ENCODE data around the gene CCIN. TPM values are rescaled to one million over a fixed set of nuclear protein-coding genes. Genes with fewer than 3 reads are reported as not detected.
A peak's percentile ranks its signal among the peaks of the same experiment; 100 is the strongest.
"Not testable (repeated sequence)": the region's sequence is repeated elsewhere in the genome, so short reads cannot be mapped to it uniquely, and the experiment has no call there.

CCIN gene
- total RNA-seq, 2 experiments from 2014 or later = 0.14 to 0.26 TPM

DNA sequence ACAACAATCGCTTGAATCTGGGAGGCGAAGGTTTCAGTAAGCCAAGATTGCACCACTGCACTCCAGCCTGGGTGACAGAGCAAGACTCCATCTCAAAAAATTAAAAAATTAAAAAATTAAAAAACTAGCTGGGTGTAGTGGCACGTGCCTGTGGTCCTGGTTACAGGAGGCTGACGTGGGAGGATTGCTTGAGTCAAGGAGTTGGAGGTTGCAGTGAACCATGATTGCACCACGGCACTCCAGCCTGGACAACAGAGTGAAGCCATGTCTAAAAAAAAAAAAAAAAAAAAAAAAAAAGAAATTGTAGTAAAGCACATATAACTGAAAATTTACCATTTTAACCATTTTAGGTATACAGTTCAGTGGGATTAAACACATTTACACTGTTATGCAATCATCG is 13.1 kb upstream of the CCIN start:
- DNase-seq (no peak), ATAC-seq (ENCODE audit: low read depth) (no peak)
- H3K27me3 Mint-ChIP-seq = no peaks in the 10 kb centered on the region
- H3K27ac Mint-ChIP-seq = no peak overlapping the region
- no peak overlapping the region for H3K4me3 Mint-ChIP-seq
- H3K9me3 Mint-ChIP-seq = no peaks in the 10 kb centered on the region
- H3K36me3 Mint-ChIP-seq = peaks cover 53% of the 10 kb centered on the region
- POLR2A ChIA-PET = interaction anchor here (0.7 to 1.2 kb wide), 2 partner anchors 10 to 12 kb away, joined by 3 to 10 read pairs; no protein-coding TSS in a partner anchor
- peaks cover 33% of the 10 kb centered on the region for H3K4me1 Mint-ChIP-seq

DNA sequence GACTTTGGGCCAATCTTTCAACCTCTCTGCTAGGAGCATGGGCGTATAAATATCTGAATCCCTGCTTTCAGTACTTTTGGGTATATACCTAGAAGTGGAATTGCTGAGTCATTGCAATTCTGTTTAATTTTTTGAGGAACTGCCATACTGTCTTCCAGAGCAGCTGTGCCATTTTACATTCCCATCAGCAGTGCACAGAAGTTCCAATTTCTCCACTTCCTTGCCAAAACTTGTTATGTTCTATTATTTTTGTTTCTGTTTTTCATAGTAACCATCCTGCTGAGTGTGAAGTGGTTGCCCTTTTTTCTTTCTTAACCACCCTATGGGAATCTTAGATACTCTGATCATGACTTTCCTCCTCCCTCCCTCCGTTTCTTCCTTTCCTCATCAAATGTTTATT is 11.1 kb upstream of the CCIN start:
- POLR2A ChIA-PET = no interaction called here
- peak overlapping the region; percentile 43 for H3K27ac Mint-ChIP-seq

DNA sequence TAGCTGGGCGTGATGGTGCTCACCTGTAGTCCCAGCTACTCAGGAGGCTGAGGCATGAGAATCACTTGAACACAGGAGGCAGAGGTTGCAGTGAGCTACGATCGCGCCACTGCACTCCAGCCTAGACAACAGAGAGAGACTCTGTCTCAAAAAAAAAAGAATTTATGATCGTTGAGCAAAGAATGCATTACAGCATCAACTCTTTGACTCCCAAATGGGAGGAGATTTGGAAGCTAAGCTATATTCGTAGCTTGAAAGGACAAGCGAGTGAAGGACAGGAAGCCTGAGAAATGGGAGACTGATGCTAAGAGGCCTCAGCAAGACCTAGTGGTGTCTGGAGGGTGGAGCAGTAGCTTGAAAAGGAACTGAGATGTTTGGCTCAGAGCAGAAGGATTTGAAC is 10.3 kb upstream of the CCIN start:
- ATAC-seq (ENCODE audit: low read depth) (no peak), DNase-seq (no peak)
- peaks cover 58% of the 10 kb centered on the region for H3K36me3 Mint-ChIP-seq
- H3K4me3 Mint-ChIP-seq = no peak overlapping the region
- H3K27me3 Mint-ChIP-seq = no peaks in the 10 kb centered on the region
- POLR2A ChIA-PET = no interaction called here
- H3K4me1 Mint-ChIP-seq = peaks cover 14% of the 10 kb centered on the region
- no peak overlapping the region for H3K27ac Mint-ChIP-seq
- no peaks in the 10 kb centered on the region for H3K9me3 Mint-ChIP-seq

More for the DNA sequence above, 11.1 kb upstream of the CCIN start:
- Mint-ChIP-seq H3K27me3 (no peaks in the 10 kb centered on the region), H3K4me3 (no peak overlapping the region), H3K9me3 (no peaks in the 10 kb centered on the region), H3K4me1 (peaks cover 20% of the 10 kb centered on the region), H3K36me3 (peaks cover 62% of the 10 kb centered on the region)
- DNase-seq (no peak), ATAC-seq (ENCODE audit: low read depth) (no peak)

DNA sequence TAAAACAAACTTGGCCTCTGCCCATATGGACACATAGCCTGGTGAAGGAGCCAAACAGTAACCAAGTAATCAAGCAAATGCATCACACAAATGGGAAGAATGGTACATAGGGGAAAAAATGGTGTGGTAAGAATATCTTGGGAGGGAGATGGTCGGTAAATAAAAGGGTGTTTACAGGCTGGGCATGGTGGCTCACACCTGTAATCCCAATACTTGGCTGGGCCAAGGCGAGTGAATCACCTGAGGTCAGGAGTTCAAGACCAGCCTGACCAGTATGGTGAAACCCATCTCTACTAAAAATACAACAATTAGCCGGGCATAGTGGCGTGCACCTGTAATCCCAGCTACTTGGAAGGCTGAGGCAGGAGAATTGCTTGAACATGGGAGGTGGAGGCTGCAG is 9.7 kb upstream of the CCIN start:
- H3K36me3 Mint-ChIP-seq = peaks cover 53% of the 10 kb centered on the region
- H3K4me1 Mint-ChIP-seq; DNase-seq; POLR2A ChIA-PET; H3K27ac Mint-ChIP-seq; H3K9me3 Mint-ChIP-seq; ATAC-seq (ENCODE audit: low read depth); H3K27me3 Mint-ChIP-seq; H3K4me3 Mint-ChIP-seq: not testable (repeated sequence)

DNA sequence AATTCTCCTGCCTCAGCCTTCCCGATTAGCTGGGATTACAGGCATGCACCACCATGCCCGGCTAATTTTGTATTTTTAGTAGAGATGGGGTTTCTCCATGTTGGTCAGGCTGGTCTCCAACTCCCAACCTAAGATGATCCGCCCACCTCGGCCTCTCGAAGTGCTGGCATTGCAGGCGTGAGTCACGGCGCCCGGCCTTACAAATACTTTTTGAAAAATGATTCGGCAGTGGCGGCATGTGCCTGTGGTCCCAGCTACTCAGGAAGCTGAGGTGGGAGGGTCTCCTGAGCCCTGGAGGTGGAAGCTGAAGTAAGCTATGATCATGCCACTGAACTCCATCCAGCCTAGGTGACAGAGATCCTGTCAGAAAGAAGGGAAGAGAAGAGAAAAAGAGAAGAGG is 9.1 kb upstream of the CCIN start:
- peaks cover 48% of the 10 kb centered on the region for H3K36me3 Mint-ChIP-seq
- H3K4me3 Mint-ChIP-seq; H3K27me3 Mint-ChIP-seq; H3K27ac Mint-ChIP-seq; H3K4me1 Mint-ChIP-seq; H3K9me3 Mint-ChIP-seq; DNase-seq; ATAC-seq (ENCODE audit: low read depth); POLR2A ChIA-PET: not testable (repeated sequence)

DNA sequence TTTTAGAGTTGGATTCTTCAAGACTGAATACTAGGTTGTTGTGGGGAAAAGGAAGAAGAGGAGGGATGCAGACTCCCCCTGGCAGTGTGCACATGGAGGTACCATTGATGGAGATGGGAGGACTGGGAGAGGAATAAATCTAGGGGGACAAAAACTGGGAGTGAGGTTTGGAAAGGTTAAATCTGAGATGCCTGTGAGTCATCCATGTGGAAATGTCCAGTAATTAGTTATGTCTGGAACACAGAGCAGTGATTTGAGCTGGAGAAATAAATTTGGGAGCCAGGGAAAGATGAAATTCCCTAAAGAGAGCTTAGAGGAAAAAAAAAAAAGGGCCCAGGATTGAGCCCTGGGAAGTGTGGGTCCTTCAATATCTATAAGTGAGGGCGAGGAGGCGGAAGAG is 8.0 kb upstream of the CCIN start:
- no peak overlapping the region for H3K27ac Mint-ChIP-seq
- no peak for DNase-seq
- peaks cover 8% of the 10 kb centered on the region for H3K27me3 Mint-ChIP-seq
- ATAC-seq (ENCODE audit: low read depth) = no peak
- peaks cover 44% of the 10 kb centered on the region for H3K36me3 Mint-ChIP-seq
- no peak overlapping the region for H3K4me3 Mint-ChIP-seq
- H3K9me3 Mint-ChIP-seq = no peaks in the 10 kb centered on the region
- peaks cover 7% of the 10 kb centered on the region for H3K4me1 Mint-ChIP-seq
- POLR2A ChIA-PET = no interaction called here

DNA sequence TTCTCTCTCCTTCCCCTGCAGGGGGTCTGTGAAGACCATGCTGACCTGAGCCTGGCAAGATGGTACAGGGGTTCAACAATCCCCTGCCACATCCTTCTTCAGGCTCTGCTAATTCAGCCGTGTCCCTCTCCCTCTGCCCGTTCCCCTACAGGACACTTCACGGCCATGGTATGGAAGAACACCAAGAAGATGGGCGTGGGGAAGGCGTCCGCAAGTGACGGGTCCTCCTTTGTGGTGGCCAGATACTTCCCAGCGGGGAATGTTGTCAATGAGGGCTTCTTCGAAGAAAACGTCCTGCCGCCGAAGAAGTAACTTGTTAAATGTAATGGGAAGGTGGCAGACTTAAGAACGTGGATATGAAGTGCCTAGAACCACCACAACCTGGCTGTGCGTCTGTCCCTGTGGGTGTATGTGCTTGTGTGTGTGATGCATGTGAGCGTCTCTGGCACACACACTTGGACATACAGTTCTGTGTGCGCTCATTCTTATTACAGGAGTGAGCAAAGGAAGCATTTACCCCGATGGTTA is 6.9 kb upstream of the CCIN start:
- H3K4me3 Mint-ChIP-seq = no peak overlapping the region
- no peak overlapping the region for H3K27ac Mint-ChIP-seq
- peaks cover 10% of the 10 kb centered on the region for H3K4me1 Mint-ChIP-seq
- POLR2A ChIA-PET = no interaction called here
- no peak for ATAC-seq (ENCODE audit: low read depth)
- H3K36me3 Mint-ChIP-seq = peaks cover 40% of the 10 kb centered on the region
- no peak for DNase-seq
- H3K27me3 Mint-ChIP-seq = peaks cover 14% of the 10 kb centered on the region
- no peaks in the 10 kb centered on the region for H3K9me3 Mint-ChIP-seq

DNA sequence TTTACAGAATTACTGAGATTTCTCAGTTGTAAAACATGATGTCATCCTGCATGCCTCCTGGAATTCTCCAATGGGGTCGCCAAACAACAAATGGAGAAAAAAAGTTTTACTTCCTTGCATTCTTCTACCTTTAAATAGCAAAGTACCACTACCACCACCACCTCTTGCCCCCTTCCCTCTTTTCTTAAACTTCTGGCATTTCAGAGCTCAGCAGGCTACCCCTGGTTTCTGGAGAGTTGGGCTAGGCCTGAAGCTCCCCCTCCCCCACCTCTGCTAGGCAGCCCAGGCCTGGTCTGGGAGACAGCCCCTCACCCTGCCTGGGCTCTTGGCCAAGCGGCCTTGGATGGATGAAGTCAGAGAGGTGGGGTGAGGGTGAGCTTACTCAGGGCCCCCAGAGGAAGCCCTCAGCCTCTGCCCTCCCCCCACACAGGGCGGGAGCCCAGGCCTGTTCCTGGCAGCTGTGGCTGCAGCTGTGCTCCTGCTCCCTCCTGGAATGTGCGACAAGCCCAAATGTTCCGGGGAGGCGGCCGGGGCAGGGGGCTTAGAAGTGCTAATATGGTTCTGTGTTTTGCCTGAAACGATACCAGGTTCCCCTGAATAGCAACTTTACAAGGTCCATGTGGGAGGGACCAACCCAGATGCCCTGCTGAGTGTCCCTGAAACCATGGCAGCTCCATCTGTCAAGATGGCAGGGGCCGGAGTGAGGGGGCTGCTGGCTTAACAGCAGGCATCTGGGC is 6.0 kb upstream of the CCIN start:
- peaks cover 21% of the 10 kb centered on the region for H3K27me3 Mint-ChIP-seq
- no peak overlapping the region for H3K4me3 Mint-ChIP-seq
- ATAC-seq (ENCODE audit: low read depth) (no peak), DNase-seq (peak; percentile 24)
- POLR2A ChIA-PET = interaction anchor here (2.2 kb wide), 1 partner anchor 11 kb away, joined by 11 read pairs; no protein-coding TSS in a partner anchor
- no peaks in the 10 kb centered on the region for H3K9me3 Mint-ChIP-seq
- peaks cover 31% of the 10 kb centered on the region for H3K36me3 Mint-ChIP-seq
- peaks cover 10% of the 10 kb centered on the region for H3K4me1 Mint-ChIP-seq
- no peak overlapping the region for H3K27ac Mint-ChIP-seq

DNA sequence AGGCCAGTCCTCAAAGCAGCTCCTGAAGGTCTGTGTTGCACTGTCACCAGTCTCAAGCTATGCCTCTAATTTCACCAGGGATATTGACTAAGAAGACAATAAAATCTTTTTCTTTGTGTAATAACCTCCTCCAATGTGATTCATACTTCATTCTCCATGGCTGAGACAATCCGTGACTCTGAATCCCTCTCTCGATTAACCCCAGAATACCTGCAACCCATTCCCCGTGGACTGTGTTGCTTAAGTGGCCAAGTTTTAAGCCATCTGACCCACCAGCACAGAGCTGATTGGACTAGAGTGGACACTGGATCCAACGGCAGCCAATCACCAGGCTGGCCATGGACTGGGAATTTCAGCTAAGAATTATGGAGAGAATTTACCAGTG is 5.4 kb upstream of the CCIN start:
- POLR2A ChIA-PET = interaction anchor here (1.9 to 2.2 kb wide), 2 partner anchors 12 to 21 kb away, joined by 6 to 11 read pairs; no protein-coding TSS in a partner anchor
- Mint-ChIP-seq H3K27ac (no peak overlapping the region), H3K36me3 (peaks cover 25% of the 10 kb centered on the region), H3K9me3 (no peaks in the 10 kb centered on the region), H3K4me3 (no peak overlapping the region), H3K27me3 (peaks cover 21% of the 10 kb centered on the region), H3K4me1 (peaks cover 7% of the 10 kb centered on the region)
- DNase-seq (no peak), ATAC-seq (ENCODE audit: low read depth) (no peak)

DNA sequence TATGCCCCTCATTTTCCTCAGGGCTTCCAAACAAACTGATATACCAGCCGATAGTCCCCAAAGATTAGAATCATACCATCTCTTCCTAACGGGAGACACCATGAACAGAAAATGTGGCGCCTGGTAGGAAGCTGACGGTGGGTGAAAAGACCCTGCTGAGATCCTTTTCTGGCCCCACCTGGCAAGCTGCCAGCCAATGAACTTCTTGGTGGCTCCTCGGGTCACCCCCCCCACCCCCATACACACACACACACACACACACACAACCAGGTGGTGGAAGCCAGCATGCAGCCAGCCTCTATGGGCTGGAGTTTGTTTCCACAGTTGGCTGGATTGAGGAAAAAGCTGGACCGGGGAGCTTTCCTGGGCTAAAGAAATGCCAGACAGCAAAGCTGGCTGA is 4.8 kb upstream of the CCIN start:
- POLR2A ChIA-PET = interaction anchor here (1.0 to 2.2 kb wide), 5 partner anchors 12 to 62 kb away, joined by 3 to 11 read pairs (median 6); partner anchors contain the start of gene GLIPR2
- Mint-ChIP-seq H3K27ac (no peak overlapping the region), H3K27me3 (peaks cover 23% of the 10 kb centered on the region), H3K36me3 (peaks cover 19% of the 10 kb centered on the region), H3K4me3 (no peak overlapping the region), H3K4me1 (peaks cover 4% of the 10 kb centered on the region), H3K9me3 (no peaks in the 10 kb centered on the region)
- DNase-seq = no peak
- ATAC-seq (ENCODE audit: low read depth) = no peak

DNA sequence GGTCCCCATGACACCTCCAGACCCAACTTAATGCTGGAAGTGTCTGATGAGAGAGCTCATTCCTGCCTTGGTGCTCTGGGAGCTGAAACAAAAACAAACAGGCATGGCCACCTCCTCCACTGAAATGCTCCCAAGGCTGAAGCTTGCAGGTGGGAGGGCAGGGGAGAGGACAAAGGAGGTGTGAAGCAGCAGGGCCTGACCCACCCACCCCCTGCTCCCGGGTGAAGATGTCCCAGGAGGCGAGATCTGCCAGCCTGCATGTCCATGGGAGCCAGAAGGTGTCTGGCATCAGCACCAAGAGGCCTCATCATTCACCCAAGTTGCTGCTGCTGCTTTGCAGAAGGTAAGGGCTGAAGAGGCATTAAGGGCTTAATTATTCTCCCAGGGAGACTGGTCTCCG is 4.2 kb upstream of the CCIN start:
- H3K4me3 Mint-ChIP-seq = peak overlapping the region; percentile 17
- DNase-seq (no peak), ATAC-seq (ENCODE audit: low read depth) (no peak)
- H3K4me1 Mint-ChIP-seq = peaks cover 4% of the 10 kb centered on the region
- POLR2A ChIA-PET = interaction anchor here (0.7 to 2.2 kb wide), 6 partner anchors 13 to 62 kb away, joined by 3 to 11 read pairs (median 6); partner anchors contain the start of gene GLIPR2
- H3K9me3 Mint-ChIP-seq = no peaks in the 10 kb centered on the region
- no peak overlapping the region for H3K27ac Mint-ChIP-seq
- peaks cover 23% of the 10 kb centered on the region for H3K27me3 Mint-ChIP-seq
- H3K36me3 Mint-ChIP-seq = peaks cover 16% of the 10 kb centered on the region

DNA sequence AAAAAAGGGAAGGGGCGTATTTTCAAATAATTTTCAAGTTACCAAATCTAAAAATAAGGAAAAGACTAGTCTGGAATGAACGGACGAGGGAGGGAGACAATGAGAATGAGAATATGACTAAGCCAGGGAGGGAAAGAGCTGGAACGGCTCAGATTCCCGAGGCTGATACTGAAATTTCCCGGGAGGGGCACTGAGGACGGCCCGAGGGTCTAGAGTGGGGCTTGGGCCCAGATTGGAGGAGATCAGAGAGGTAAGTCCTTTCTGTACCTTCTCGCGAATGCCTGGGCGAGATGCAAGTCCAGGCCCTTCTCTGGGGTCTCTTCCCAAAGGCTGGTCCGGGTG is 3.4 kb upstream of the CCIN start:
- H3K4me1 Mint-ChIP-seq = peaks cover 4% of the 10 kb centered on the region
- DNase-seq (no peak), ATAC-seq (ENCODE audit: low read depth) (no peak)
- no peaks in the 10 kb centered on the region for H3K9me3 Mint-ChIP-seq
- peaks cover 23% of the 10 kb centered on the region for H3K27me3 Mint-ChIP-seq
- peaks cover 12% of the 10 kb centered on the region for H3K36me3 Mint-ChIP-seq
- H3K27ac Mint-ChIP-seq = peak overlapping the region; percentile 24
- no peak overlapping the region for H3K4me3 Mint-ChIP-seq
- POLR2A ChIA-PET = interaction anchor here (0.7 to 1.9 kb wide), 5 partner anchors 13 to 65 kb away, joined by 6 to 8 read pairs (median 8); no protein-coding TSS in a partner anchor

DNA sequence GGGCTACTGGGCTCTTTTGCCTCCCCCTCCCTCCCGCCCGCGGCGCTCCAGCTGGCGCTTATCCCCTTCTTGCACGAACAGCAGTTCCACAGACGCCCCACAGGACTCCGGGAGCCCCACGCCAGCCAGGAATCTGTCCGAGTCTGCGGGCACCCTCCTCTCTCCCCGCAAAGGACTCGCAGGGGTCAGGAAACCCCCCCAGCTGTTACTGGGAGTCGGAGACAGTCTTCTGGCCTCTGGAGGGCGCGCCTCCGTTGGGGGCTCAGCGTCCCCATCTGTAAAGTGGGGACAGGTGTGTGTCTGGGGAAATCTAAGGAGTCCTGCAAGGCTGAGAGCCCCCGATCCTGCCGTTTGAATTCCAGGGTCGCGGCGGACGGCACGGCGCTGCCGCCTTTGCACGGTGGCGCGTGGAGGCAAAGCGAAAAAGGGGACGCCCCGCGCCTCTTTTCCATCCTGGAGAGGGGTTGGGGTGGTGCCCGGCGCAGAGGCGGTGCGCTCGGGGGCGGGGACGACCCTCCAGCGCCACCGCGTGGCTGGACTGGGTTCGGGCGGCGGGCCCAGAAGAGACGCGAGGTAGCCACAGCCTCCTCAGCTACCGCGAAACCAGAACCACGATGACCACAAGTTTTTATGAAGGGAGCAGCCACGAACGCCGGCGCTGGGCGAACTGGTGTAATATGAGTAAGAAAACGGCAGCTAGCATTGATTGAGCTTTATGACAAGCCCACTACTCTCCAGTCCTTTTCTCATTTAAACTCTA is 2.8 kb upstream of the CCIN start:
- Mint-ChIP-seq H3K27ac (peak overlapping the region; percentile 68), H3K9me3 (no peaks in the 10 kb centered on the region), H3K27me3 (peaks cover 28% of the 10 kb centered on the region), H3K36me3 (peaks cover 10% of the 10 kb centered on the region), H3K4me3 (peak overlapping the region; percentile 76), H3K4me1 (peaks cover 4% of the 10 kb centered on the region)
- POLR2A ChIA-PET = interaction anchor here (0.6 to 1.6 kb wide), 5 partner anchors 10 to 65 kb away, joined by 3 to 10 read pairs (median 8); no protein-coding TSS in a partner anchor
- ATAC-seq (ENCODE audit: low read depth) (peak; percentile 94), DNase-seq (peak; percentile 95)
